IPS-NIHi11 (cell line): ENCODE results near the gene BFSP2.

Experiments used
- DNase-seq: peaks from one replicate; pipeline ENCODE4 v3.0.0; 2012; ENCODE audit warnings: mixed read lengths, low spot score

BFSP2 gene

DNA sequence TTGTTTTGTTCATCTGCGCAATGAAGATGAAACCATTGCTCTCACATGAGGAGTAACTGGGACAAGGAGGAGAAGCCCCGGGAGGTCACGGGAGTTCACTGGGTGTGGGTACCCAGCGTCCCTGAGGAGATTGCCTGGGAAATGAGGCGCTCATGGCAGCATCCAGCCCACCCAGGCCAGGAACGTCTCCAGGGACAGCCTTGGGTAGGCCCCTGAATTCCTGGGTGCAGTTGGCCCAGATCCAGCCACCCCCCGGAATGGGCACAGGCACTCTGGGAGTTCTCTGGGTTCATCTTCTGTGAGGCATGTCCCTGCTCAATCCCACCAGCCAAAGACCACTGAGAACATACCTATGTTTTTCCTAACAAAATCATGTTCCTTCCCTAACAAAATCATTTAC lies 18.5 kb downstream of the BFSP2 start:
- DNase-seq: no peak

DNA sequence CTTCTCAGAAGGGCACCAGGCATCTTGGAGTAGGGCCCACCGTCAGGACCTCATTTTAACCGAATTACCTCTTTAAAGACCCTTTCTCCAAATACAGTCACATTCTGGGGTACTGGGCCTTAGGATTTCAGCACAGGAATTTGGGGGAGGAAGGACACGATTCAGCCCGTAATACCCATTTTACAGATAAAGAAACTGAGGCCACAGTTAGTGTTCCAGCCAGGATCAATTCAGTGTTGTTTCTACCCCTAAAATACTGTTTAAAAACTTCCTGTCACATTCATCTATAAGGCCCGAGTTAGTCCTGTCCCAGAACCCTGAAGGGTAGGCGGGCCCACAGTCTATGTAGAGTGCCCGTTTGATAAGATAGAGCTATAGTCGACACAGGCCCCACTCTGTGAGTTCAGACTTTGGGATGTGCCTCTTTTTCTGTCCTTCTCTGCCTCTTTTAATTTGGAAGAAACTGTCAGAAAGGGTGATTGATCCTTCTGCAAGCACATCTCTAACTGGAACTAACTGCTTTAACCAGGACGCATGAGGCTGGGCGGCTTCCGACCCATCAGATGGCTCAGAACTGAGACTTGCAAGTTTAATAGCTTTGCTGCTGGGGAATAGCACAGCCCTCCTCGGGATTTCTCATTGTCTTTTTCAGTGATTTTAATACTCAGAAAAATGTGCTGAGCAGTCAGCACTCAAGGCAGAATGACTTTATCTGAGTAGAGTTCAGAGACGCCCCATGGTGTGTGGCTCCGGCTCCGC lies 19.5 kb downstream of the BFSP2 start:
- DNase-seq: no peak

DNA sequence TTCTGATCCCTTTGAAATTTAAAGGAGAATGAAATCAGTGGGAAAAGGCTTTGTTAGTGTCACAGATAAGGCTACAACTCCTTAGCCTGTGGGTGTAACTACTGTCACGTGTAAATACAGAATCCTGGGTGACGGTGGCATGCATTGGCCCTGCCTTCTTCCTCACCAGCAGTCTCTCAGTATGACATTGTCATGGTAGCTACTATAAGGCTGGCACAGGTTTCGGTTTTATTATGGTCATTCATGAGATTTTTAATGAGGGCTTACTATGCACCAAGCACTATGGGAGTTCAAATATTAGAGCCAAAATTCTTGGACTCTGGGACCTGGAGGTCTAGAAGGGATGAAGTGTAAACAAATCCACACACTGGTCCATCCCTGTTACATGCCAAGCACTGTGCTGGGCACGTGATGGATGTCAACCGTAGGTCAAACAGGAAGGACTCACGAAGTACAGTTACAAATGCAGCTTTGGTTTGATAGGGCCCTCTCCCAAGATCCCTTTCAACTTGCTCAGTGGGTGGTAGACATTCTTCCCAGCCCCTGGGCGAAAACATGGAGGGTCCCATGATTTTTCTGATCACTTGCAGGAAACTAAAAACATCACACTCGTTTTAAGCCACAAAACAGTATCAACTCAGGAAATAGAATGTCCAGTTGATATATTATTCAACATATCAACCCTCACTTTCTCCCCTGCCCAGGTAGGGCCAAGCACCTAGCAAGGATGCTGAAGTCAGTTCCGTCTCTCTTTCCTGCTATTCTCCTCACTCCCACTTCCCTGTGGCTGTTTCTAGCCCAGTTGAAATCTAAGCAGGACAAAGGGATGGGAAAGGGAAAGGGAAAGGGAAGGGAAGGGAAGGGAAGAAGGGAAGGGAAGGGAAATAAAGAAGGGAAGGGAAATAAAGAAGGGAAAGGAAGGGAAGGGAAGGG lies 25.3 kb downstream of the BFSP2 start:
- no peak for DNase-seq

DNA sequence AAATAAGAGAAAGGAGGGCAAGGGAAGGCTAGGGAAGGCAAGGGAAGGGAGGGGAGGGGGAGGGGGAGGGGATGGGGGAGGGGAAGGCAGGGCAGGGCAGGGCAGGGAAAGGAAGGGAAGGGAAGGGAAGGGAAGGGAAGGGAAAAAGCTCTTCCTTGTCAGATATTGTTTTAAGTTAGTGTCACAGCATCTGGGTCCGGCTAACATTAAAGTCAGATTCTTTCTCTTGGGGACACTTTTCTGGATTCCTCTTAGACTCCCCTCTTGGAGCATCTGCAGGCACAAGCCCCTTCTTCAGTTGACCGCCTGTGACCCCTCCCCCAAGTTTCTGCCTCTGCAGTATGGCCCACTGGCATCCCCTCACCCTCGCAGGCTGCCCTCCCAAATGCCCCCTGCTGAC lies 26.0 kb downstream of the BFSP2 start:
- DNase-seq: no peak

DNA sequence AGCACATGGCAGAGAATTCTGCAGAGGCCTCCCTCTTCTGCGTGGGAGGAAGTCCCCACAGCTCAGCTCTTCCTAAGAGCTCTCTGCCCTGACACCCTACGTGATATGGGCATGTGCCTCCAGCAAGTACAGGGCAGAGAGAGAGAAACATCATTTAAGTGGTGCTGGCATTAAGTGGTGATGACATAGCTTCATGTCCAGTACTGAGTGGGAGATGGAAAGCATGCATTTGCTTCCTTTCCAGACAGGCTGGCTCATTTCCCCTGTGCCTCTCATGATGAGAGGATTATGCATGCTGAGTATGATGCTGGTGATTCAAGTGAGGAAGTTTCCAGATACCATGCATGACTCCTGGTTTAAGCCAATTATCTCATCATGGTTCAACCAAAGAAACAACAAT lies 26.9 kb downstream of the BFSP2 start:
- no peak for DNase-seq

DNA sequence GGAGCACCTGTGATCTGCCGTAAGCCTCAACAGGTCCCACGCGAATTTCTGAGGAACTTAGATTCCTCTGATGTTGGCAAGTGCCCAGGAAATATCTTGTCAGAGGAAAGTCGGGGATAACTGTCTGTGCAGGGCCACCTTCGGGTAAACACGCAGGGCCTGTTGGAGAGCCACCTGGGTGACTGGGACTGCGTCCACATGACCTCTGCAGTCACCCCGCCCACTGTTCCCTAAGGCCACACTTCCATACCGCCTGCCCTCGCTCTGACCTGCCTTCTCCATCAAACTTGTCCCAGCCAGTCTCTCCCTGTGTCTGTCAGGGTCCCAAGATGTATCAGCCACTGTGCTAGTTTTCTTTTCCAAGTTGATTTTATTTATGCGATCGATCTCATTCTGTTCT lies 28.7 kb downstream of the BFSP2 start:
- no peak for DNase-seq

DNA sequence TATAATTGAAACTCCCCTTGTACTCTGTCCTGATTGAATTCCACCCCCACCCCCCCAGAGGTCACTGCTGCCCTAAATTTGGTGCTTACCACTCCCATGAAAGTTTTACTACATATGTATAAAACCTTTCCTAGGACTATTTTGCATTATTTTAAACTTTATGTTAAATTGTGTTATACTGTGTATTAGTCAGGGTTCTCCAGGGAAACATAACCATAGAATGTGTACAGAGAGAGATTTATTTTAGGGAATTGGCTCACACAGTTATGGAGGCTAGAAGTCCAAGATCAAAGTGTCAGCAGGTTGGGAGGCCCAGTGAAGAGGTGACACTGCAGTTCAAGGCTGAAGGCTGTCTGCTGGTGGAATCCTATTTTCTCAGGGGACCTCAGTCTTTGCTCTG lies 29.2 kb downstream of the BFSP2 start:
- DNase-seq: no peak

DNA sequence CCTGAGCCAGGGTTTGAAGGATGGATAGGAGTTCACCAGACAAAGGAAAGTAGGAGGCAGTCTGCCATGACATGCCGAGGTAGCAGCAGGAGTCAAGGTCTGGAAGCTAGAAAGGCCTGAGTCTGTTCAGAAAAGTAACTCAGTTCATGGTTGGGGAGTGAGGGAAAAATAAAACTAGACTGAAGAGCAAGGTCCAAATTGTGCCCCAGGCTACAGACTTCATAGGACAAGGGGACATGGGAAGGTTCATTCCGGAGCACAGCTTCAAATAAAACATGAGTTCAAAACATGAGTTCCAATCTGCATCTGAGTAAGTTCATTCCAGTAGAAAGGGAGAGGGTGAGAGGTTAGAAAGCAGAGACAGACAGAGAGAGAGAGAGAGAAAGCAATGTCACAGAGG lies 39.7 kb downstream of the BFSP2 start:
- no peak for DNase-seq

DNA sequence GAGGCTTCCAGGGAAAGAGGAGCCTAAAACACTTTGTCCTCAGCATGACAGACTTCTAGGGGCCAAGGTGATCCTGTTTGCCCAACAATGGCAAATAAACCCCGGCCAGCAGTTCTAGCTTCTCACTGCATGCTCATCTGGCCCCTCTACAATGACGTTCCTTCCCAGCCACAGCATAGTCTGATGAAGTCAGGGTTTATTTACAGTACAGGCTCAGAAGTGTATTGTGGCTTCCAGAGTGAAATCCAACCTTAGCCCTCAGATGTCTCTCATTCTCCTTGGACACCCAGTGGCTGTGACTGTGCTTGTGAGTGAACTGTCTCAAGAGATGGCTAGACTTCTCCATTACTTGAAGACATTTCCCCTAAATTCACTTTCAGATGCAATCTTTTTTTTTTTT lies 40.8 kb downstream of the BFSP2 start:
- no peak for DNase-seq

DNA sequence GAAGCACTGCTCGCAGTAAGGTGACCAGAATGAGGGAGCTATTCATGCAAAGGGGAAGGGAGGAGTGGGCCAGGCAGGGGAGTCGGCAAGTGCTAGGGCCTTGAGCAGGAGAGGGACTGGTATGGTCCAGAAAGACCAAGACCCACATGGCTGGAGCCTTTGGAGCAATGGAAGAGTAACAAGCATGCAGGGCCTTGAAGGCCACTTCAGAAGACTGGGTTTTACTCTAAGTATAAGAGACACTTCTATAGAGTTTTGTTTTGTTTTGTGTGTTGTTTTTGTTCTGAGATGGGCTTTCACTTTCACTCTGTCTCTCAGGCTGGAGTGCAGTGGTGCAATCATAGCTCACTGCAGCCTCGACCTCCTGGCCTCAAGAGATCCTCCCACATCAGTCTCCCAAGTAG lies 42.0 kb downstream of the BFSP2 start:
- no peak for DNase-seq

DNA sequence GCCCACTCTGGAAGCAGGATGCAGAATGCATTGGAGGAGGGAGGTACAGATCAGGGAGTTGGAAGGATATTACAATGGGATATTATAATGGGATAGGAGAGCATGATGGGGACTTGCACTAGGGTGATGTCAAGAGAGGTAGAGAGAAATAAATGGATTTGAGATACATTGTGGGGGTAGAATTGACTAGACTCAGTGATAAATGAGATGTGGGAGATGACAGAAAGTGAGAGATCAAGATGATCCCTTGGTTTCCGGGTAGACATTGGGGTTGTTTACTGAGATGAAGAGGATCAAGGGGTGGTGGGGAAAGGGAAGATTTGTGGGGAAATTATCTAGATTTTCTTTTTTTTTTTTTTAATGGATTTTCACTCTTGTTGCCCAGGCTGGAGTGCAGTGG lies 42.7 kb downstream of the BFSP2 start:
- DNase-seq: no peak

DNA sequence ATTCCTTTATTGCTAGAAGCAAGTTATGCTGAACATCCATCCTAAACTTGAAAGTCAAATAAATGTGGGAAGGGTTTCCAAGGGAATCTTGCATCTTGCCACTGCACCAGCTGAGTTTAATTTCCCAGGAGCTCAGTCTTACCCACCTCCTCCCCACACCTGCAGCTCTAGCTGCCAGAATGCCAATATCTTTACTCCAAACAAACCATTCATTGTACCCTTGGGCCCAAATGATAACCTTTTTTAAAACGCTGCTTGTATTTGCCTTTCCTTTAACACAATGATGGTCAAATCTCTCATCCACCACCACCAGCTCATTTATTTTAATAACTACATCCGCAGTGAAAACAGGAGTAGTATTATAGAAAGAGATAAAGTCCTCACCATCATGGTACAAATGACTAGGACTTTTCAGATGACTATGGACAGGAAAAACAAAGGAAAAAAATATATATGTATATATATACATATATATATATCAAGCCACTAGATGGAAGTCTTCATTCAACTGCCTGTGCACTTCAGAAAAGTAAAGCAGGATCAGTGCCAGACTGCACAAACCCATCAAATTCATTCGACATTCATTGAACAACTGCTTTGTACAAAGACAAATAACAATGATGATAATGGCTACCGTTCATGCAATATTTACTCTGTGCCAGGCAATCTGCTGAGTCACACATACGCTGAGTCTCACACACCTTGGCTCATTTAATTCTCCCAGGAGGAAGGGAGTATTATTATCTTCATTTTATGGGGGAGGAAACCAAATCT lies 44.0 kb downstream of the BFSP2 start:
- no peak for DNase-seq

DNA sequence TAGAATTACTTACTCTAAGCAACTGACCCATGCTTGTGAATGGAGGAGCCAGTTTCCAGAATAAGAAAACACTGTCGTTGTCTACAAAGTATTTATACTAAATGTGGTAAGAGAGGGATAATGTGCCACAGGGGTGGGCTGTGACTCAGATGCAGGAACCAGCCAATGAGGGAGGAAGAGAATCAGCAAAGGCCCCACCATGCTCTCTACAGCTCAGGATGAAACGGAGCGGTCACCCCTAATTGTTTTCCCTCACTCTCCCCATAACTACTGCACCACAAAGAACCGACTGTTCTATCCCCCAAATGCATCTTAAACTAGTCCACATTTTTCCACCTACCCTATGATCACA lies 44.5 kb downstream of the BFSP2 start:
- DNase-seq: no peak

DNA sequence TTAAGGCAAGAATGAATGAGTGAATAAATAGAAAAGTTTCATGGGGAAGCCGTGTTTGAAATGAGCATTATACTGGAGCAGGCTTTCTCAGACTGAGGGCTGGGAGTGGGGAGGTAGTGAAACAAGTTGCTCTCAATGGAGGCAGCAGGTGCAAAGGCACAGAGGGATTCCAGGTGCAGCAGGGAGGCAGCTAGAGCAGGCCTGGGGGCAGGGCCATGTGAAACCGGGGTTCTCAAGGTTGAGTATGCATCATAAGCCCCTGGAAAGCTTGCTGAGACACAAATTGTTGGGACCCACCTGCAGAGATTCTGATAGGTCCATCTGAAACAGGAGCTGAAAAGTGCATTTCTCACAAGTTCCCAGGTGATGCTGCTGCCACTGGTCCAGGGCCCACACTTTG lies 45.3 kb downstream of the BFSP2 start:
- DNase-seq: no peak

DNA sequence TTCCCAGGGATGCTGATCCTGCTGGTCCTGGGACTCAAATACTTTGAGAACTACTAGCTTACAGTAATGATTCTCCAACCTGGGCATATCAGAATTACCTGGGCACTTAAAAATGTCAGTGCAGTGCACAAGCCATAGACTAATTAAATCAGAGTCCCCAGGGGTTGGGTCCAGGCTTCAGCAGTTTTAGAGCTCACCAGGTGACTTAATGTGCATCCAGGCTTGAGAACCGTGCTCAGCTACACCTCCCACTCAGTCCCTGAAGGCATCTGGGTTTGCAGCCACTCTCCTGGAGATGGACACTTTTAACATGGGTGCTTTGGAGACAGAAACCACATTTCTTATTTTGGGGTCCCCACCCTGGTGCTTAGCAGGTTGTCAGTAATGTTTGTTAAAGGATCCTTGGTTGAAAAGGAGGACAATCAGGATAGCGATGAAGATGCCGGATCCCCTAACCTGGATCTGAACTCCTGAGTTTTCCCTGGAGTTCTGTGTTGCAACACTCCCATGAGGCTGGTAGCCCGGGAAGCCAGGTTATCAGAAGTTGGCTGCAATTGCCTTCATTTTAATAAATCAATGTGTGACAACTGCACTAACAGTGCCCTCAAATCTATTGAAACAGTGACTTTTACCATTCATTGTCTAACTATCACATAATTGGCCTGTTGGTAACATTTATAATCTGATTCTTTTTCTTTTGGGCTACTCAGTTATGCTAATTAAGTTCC lies 48.1 kb downstream of the BFSP2 start:
- no peak for DNase-seq

DNA sequence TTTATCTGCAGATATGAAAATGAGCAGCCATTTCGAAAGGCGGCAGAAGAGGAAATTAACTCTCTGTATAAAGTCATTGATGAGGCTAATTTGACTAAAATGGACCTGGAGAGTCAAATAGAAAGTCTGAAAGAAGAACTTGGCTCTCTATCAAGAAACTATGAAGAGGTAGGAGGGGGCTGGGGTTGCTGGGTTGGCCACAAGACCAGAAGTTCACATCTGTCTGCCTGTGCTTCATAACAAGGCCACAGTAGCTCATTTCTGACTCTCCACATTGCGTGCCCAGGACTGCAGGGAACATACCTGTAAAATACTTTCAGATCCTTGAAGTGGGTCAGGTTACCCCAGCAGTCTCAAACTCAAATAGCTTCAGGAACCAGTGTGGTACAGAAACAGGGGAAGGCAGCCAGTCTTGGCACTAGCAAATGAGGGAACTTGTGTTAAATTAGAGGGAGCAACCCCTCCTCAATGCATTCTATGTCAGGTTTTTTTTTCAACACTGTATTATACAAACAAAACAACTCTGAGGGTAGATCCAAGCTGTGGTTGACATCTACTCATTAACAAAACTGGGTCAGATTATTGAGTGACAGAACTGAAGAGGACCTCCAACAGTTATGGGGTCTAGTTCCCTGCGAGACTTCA lies 48.7 kb downstream of the BFSP2 start:
- DNase-seq: no peak

DNA sequence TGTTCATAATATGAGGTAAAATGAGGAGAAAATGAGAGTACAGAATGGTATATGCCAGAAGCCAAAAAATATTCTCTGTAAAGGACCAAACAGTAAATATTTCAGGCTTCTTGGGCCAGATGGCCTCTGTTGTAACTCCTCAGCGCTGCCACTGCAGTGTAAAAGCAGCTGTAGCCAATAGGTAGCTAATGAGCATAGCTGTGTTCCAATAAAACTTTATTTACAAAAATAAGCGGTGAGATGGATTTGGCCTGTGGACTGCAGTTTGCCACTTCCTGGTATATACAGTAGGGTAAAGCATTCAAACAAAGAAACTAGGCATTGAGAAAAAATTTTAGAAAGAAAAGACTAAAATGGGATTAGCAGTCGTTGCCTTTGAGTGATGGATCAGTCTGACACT lies 51.5 kb downstream of the BFSP2 start:
- DNase-seq: no peak

DNA sequence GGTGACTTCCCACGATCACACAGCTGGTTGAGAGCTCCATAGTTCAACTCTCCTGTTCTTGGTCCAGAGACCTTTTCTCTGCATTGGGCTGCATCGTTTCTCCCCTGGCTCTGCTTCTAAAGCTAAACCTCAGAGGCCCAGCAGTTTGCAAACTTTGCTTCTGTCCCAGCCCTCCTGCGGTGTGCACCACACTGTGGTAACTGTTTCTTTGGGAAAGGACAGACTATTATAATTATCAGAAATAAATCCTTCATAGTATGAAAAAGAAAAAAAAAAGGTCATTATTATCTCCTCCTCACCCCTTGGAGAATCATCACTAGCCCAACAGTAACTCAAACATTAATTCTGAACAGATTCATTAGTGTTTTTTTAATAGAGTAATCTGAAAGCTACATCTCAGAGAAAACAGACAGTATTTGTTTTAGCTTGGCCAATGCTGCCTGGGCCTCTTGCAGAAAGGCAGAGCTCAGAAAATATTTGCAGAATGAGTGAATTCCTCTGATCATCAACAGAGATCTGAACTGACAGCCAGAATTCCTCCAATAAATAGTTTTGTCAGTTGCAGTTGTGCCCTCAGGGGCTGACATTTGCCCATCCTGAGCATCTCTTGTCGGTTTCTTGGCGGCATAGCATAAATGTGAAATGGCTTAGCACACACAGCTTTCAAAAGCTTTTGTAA lies 52.9 kb downstream of the BFSP2 start:
- DNase-seq: no peak

DNA sequence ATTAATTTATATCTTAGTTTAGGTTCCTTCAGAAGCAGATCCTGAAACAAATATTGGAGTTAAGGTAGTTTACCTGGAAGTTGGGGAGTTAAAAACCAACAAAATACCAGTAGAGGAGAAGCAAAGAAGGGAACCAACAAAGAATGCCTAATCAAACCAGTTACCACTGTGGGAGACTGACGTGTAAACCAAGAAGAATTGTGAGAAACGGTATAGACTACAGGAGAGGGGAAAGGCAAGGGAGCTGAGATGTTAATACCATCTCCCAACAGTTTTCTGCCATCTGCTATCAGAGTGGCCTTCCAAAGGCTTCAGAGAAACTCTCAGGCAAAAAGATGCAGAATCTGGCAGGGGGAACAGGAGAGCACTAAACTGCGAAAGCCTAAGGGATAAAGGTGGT lies 53.5 kb downstream of the BFSP2 start:
- no peak for DNase-seq

DNA sequence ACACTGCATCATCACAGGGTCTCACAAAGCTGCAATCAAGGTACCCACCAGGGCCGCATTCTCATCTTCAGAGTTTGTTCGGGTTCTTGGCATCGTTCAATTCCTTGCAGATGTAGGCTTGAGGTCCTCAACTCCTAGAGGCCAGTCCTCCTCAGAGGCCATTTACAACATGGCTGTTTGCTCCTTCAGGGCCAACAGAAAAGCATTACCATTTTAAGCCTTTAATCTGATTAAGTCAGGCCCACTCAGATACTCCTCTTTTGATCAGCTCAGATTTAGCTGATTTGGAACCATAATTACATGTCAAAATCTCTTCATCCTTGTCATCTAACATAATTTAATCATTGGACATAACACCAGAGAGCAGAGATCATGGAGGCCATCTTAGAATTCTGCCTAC lies 55.4 kb downstream of the BFSP2 start:
- no peak for DNase-seq

DNA sequence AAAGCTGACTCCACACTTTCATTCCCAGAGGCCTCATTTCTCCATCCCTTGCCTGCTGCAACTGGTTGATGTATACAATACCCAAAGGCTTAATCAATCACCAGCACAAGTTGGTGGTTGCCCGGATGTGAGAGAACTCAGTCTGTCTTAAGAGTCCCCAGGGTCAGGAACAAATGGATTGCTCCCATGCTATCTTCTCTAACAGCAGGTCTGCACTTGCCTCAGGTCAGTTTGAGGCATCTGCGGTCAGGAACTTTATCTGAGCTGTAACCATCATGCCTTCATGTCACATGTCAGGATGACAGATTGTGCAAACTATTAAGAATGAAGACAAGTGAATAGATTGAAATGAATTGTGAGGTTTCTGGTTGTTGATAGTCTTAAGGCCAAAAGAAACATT lies 56.1 kb downstream of the BFSP2 start:
- no peak for DNase-seq
